ENCODE measurements around the gene RNASE13. TPM values are rescaled to one million over a fixed set of nuclear protein-coding genes. Genes with fewer than 3 reads are reported as not detected.
"Not testable (repeated sequence)": the region's sequence is repeated elsewhere in the genome, so short reads cannot be mapped to it uniquely, and the experiment has no call there.

Gene RNASE13
- total RNA-seq, 1 donor from 2014 or later, result not detected

GRCh38 chr14:20996521-20996920 is 38.1 kb downstream of the RNASE13 start:
- Histone ChIP-seq H3K4me1 (peaks cover 0 to 6% of the 10 kb centered on the region in 2 donors), H3K9me3 (no peaks in the 10 kb centered on the region), H3K27me3 (no peaks in the 10 kb centered on the region), H3K36me3 (peaks cover 48 to 56% of the 10 kb centered on the region in 2 donors), H3K27ac (no peak overlapping the region), H3K4me3 (no peak overlapping the region)
- TF ChIP-seq, protein P1, sequence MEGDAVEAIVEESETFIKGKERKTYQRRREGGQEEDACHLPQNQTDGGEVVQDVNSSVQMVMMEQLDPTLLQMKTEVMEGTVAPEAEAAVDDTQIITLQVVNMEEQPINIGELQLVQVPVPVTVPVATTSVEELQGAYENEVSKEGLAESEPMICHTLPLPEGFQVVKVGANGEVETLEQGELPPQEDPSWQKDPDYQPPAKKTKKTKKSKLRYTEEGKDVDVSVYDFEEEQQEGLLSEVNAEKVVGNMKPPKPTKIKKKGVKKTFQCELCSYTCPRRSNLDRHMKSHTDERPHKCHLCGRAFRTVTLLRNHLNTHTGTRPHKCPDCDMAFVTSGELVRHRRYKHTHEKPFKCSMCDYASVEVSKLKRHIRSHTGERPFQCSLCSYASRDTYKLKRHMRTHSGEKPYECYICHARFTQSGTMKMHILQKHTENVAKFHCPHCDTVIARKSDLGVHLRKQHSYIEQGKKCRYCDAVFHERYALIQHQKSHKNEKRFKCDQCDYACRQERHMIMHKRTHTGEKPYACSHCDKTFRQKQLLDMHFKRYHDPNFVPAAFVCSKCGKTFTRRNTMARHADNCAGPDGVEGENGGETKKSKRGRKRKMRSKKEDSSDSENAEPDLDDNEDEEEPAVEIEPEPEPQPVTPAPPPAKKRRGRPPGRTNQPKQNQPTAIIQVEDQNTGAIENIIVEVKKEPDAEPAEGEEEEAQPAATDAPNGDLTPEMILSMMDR (IDR thresholded peaks at IDR 0.05), result no peak
- intact Hi-C loops (cut with DNase I), result no loop called here
- no peak for DNase-seq (ENCODE audit: low spot score in 2 of 2)

DNA sequence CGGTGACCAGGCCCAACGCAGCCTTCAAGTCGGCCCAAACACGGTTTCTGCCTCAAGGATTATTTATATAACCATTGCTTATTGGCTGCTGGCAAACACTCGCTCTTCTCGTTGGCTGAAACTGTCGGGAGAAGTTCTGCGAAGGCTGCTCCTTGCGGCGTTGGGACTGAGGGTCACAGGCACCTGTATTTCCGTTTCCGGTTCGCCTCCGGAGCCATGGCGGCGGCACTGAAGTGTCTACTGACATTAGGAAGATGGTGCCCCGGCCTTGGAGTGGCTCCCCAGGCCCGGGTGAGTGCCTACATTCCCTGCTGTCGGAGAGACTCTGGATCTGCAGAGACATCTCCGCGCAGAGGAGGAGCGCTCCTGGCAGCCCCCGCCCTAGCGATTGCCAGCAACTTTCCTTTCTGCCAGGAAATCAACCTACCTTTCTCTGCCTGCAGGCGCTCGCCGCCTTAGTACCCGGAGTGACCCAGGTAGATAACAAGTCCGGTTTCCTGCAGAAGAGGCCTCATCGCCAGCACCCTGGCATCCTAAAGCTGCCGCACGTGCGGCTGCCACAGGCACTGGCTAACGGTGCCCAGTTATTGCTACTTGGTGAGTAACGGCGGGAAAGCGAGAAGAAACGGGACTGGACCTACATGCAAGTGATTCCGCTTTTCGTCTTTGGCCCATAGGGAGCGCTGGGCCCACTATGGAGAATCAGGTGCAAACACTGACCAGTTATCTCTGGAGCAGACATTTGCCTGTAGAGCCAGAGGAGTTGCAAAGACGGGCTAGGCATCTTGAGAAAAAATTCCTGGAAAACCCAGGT is 44.6 kb downstream of the RNASE13 start, which contains the start of gene METTL17:
METTL17 (plus strand) TSS at position 194 of the 814 bp plus-strand sequence; CDS start at position 217, 23 bp downstream.
- intact Hi-C loops (cut with DNase I), result loop anchor here (1.0 to 10.0 kb wide), 7 partner anchors 35 to 658 kb away; partner anchors contain the start of genes CCNB1IP1, HNRNPC, NDRG2 and SUPT16H
- peaks cover 30 to 36% of the 10 kb centered on the region in 2 donors for H3K36me3 ChIP-seq

DNA sequence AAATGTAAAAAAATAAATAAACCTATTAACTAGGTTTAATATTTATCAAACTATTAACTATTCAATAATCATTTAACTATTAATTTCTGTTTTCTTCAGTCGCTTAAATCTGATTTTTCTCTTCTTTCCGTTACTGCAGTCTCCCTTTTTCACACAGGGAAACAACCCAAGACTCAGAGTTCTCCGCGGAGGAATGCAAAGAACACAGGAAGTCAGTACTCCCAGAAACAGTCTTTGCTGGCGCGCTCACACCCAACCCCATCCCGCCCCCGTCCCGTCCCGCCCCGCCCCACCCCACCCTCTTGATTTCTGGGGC is 45.2 kb downstream of the RNASE13 start:
- Histone ChIP-seq H3K36me3 (peaks cover 24 to 30% of the 10 kb centered on the region in 2 donors), H3K27ac (peak overlapping the region; percentile 88 to 94), H3K4me3 (peak overlapping the region; percentile 88 to 97), H3K4me1 (peaks cover 27 to 38% of the 10 kb centered on the region in 2 donors), H3K9me3 (no peaks in the 10 kb centered on the region), H3K27me3 (no peaks in the 10 kb centered on the region)
- intact Hi-C loops (cut with DNase I), result loop anchor here (1.0 to 10.0 kb wide), 7 partner anchors 36 to 657 kb away; partner anchors contain the start of genes CCNB1IP1, HNRNPC, NDRG2 and SUPT16H
- TF ChIP-seq, protein P1 (IDR thresholded peaks at IDR 0.05), result no peak
- no peak for DNase-seq (ENCODE audit: low spot score in 2 of 2)

More for the DNA sequence above, 44.6 kb downstream of the RNASE13 start, which contains the start of gene METTL17:
- DNase-seq (ENCODE audit: low spot score in 2 of 2), result peak; percentile 65 to 97
- no peaks in the 10 kb centered on the region for H3K9me3 ChIP-seq
- peak within 1 kb of the TSS; percentile 88 to 94 for H3K27ac ChIP-seq
- TF ChIP-seq, protein P1 (IDR thresholded peaks at IDR 0.05), result no peak
- H3K27me3 ChIP-seq, result no peaks in the 10 kb centered on the region
- peaks cover 27 to 38% of the 10 kb centered on the region in 2 donors for H3K4me1 ChIP-seq
- H3K4me3 ChIP-seq, result peak within 1 kb of the TSS; percentile 88 to 97

DNA sequence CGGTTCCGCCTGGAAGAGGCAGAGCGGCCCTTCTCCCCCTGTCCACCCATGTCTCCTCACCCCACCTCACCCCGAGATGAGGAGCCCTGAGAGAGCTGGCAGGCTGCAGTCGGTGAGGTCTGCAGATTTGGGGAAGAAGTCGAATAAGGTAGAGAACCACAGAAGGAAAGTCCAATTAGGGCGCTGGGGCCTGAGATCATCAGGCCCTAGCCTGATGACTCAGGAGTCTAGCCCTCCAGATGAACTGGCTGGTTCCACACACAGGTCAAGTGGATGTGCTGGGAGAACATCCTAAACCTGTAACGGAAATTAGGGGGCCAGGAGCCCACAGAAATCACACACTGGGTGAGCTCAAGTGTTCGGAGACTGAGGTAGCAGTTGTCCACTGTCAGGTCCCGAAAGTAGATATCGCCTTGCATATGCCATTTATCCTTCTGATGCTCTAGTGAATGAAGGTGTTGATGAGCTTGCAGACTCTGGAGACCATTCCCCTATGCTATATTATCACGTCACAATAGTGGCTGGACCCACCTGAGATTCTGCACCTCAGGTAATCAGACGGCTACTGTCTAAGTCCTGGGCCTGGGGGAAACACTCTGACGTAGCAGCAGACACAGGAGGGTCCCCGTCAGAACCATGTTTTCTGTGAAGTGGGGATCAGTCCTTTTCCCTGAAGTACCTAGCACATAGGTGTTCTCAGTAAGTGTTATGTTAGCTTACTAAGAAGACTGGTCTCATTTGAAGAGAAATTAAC is 45.7 kb downstream of the RNASE13 start:
- peaks cover 19 to 25% of the 10 kb centered on the region in 2 donors for H3K36me3 ChIP-seq
- H3K4me3 ChIP-seq, result peak overlapping the region; percentile 88 to 97
- no peaks in the 10 kb centered on the region for H3K9me3 ChIP-seq
- H3K27ac ChIP-seq, result peak overlapping the region; percentile 88 to 94
- TF ChIP-seq, protein P1 (IDR thresholded peaks at IDR 0.05), result no peak
- DNase-seq (ENCODE audit: low spot score in 2 of 2), result no peak
- intact Hi-C loops (cut with DNase I), result loop anchor here (1.0 to 10.0 kb wide), 7 partner anchors 36 to 657 kb away; partner anchors contain the start of genes CCNB1IP1, HNRNPC, NDRG2 and SUPT16H
- no peaks in the 10 kb centered on the region for H3K27me3 ChIP-seq
- H3K4me1 ChIP-seq, result peaks cover 27 to 38% of the 10 kb centered on the region in 2 donors

GRCh38 chr14:20986811-20987210 is 47.8 kb downstream of the RNASE13 start:
- Histone ChIP-seq H3K4me3 (no peak overlapping the region), H3K4me1 (peaks cover 27 to 35% of the 10 kb centered on the region in 2 donors), H3K36me3 (peaks cover 0 to 4% of the 10 kb centered on the region in 2 donors), H3K9me3 (no peaks in the 10 kb centered on the region), H3K27me3 (no peaks in the 10 kb centered on the region), H3K27ac (peak overlapping the region; percentile 36 to 75)
- TF ChIP-seq, protein P1 (IDR thresholded peaks at IDR 0.05), result no peak
- DNase-seq (ENCODE audit: low spot score in 2 of 2), result peak in 1 of 2 donors; percentile 80
- intact Hi-C loops (cut with DNase I), result loop anchor here (1.0 to 10.0 kb wide), 7 partner anchors 16 to 655 kb away; partner anchors contain the start of genes CCNB1IP1, HNRNPC, RNASE4 and TEP1

- H3K4me1 ChIP-seq, result peaks cover 24 to 27% of the 10 kb centered on the region in 2 donors
- not testable (repeated sequence) for DNase-seq (ENCODE audit: low spot score in 2 of 2); H3K9me3 ChIP-seq; H3K36me3 ChIP-seq; H3K27me3 ChIP-seq; H3K27ac ChIP-seq; H3K4me3 ChIP-seq
- intact Hi-C loops (cut with DNase I), result loop anchor here (5.0 to 10.0 kb wide), 5 partner anchors 107 to 653 kb away; partner anchors contain the start of genes CCNB1IP1, HNRNPC and TEP1
These were observed 49.0 kb downstream of the RNASE13 start for GRCh38 chr14:20985650-20986049.
